ENCODE measurements around the gene AQP3. TPM values are rescaled to one million over a fixed set of nuclear protein-coding genes. Genes with fewer than 3 reads are reported as not detected.

The AQP3 gene
- total and polyA plus RNA-seq, 2 of the 8 experiments (the other 6 are each of a cell fraction or from before 2014, with no cell fraction given) = 2.6 to 7.6 TPM

DNA sequence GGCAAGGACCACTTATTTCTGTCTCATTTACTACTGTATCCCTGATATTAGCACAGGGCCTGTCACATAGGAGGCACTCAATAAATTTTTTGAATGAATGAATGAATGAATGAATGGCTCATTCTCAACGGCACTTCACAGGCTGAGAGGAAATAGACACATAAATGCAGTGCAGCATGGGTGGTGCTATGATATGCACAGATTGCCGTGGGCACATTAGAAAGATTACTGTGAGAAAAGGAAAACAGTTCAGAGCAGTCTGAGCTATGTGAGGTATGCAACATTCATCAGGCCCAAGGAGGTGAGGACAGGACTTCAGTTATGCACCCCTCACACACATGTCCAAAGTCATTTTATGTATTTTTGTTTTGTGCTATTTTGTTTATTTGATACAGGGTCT is 32.7 kb upstream of the AQP3 start:
- H3K4me2 ChIP-seq (ENCODE audit: insufficient read depth in 1 of 2, low read depth in 2 of 2, low read length in 2 of 2) = no peak overlapping the region
- peaks cover 0 to 1% of the 10 kb centered on the region in 2 experiments for H4K20me1 ChIP-seq (replicated peaks in 1 of 2; ENCODE audit: control insufficient read depth in 1 of 2, insufficient read depth in 2 of 2, low read length in 2 of 2)
- no peak overlapping the region for H2BK120ac ChIP-seq (replicated peaks; ENCODE audit: low read depth, low read length)
- no peaks in the 10 kb centered on the region for H3K79me2 ChIP-seq (ENCODE audit: control insufficient read depth in 1 of 2, insufficient read depth in 2 of 2, low read length in 2 of 2)
- H3K4me1 ChIP-seq (replicated peaks in 1 of 4; ENCODE audit: control insufficient read depth in 3 of 4, insufficient read depth in 4 of 4, low read length in 3 of 4) = no peaks in the 10 kb centered on the region
- no peaks in the 10 kb centered on the region for H3K79me1 ChIP-seq (ENCODE audit: low read depth, low read length)
- no peak overlapping the region for H3K56ac ChIP-seq (replicated peaks; ENCODE audit: insufficient read length, low read depth, low read length)
- no peaks in the 10 kb centered on the region for H3K27me3 ChIP-seq (replicated peaks in 1 of 4; ENCODE audit: control insufficient read depth in 3 of 4, extremely low read depth in 1 of 4, insufficient read depth in 3 of 4, low read length in 3 of 4)
- ChIA-PET POLR2A (ENCODE audit: partially characterized antibody) (no interaction called here), CTCF (ENCODE audit: partially characterized antibody) (interaction anchor here (0.7 to 5.4 kb wide), 7 partner anchors 13 to 238 kb away, joined by 3 to 26 read pairs (median 3); partner anchors contain the start of genes ANKRD18B and AQP3)
- H2AK5ac ChIP-seq (ENCODE audit: low read depth, low read length) = no peak overlapping the region
- no peak overlapping the region for H3K9ac ChIP-seq (replicated peaks in 1 of 4; ENCODE audit: extremely low read depth in 1 of 4, low read depth in 3 of 4, low read length in 3 of 4)
- no peak overlapping the region for H2BK12ac ChIP-seq (ENCODE audit: low read depth, low read length)
- no peaks in the 10 kb centered on the region for H3K36me3 ChIP-seq (ENCODE audit: control insufficient read depth in 2 of 4, insufficient read depth in 4 of 4, low read length in 3 of 4)
- H3K4me3 ChIP-seq (ENCODE audit: extremely low read depth in 1 of 4, insufficient read depth in 2 of 4, low read depth in 3 of 4, low read length in 4 of 4) = no peak overlapping the region
- no peak overlapping the region for H2BK20ac ChIP-seq (ENCODE audit: low read length)
- H2BK15ac ChIP-seq (ENCODE audit: low read length) = no peak overlapping the region
- no peaks in the 10 kb centered on the region for H3K9me3 ChIP-seq (ENCODE audit: insufficient read depth in 2 of 2, low read depth in 1 of 2, low read length in 1 of 2)
- no peak overlapping the region for H4K8ac ChIP-seq (ENCODE audit: extremely low read depth, insufficient read depth, low read length)
- no peaks in the 10 kb centered on the region for H3K23me2 ChIP-seq (ENCODE audit: low read depth, low read length)
- H2AFZ ChIP-seq (ENCODE audit: low read length) = no peak overlapping the region
- H3K23ac ChIP-seq (ENCODE audit: insufficient read length) = no peak overlapping the region
- WGBS, 2 experiments (ENCODE audit: extremely low coverage in 1 of 2, insufficient coverage in 1 of 2, insufficient read length in 1 of 2, insufficient replicate concordance in 2 of 2, low coverage in 1 of 2, low lambda C conversion rate in 2 of 2, missing lambda C conversion rate in 1 of 2) = 81% methylated on average over 2 of the region's 2 CpGs; no CpG with 5 or more reads in 1 of the 2 experiments
- no peak overlapping the region for H3K4ac ChIP-seq (replicated peaks; ENCODE audit: insufficient read length, low read depth, low read length)
- FAIRE-seq (no peak), DNase-seq (ENCODE audit: low read depth in 1 of 2, low spot score in 2 of 2) (peak in 1 of 2 experiments; percentile 10)
- H3K27ac ChIP-seq (ENCODE audit: low read depth, low read length) = no peak overlapping the region
- H4K91ac ChIP-seq (replicated peaks; ENCODE audit: insufficient read length, low read length) = no peak overlapping the region
- no peak for TF ChIP-seq YY1 (IDR thresholded peaks at IDR 0.05; ENCODE audit: low read depth, low read length)
- TF ChIP-seq ASH2L (IDR thresholded peaks at IDR 0.05; ENCODE audit: low read length) = no peak
- TF ChIP-seq KDM4A (IDR thresholded peaks at IDR 0.05; ENCODE audit: low read depth, low read length, severe bottlenecking) = no peak
- no peak for TF ChIP-seq TAF7 (optimal IDR thresholded peaks at IDR 0.05; ENCODE audit: borderline replicate concordance, low read depth, low read length)
- no peak overlapping the region for H3K14ac ChIP-seq (ENCODE audit: insufficient read length)
- no peak overlapping the region for H4K5ac ChIP-seq (ENCODE audit: insufficient read length, low read depth, low read length)
- H3K18ac ChIP-seq (ENCODE audit: extremely low read depth, low read length) = no peak overlapping the region
- H2BK5ac ChIP-seq (ENCODE audit: low read depth, low read length) = no peak overlapping the region
